HepG2 (cell line): ENCODE data around the gene RGS7. TPM values are rescaled to one million over a fixed set of nuclear protein-coding genes. Genes with fewer than 3 reads are reported as not detected.

Experiments
- ATAC-seq: fragments of 200-7000 bp; cut with Tn5 transposase; 3 replicates; pipeline ENCODE4 v1.9.1; 2020; ENCODE audit warnings: mild to moderate bottlenecking, moderate library complexity
- BruUV-seq: library from RNA; stranded (reverse); fragments of 400-500 nt; replicated peaks from 2 replicates; lab custom pipeline; 2021; lab: Mats Ljungman, UMichigan
- CTCF ChIA-PET: fragments of 300-600 bp; formaldehyde crosslinking; extraction: SDS; loops from one replicate; lab custom pipeline; 2021; ENCODE audit warnings: low total read pairs, inconsistent platforms, low intra/inter-chr PET ratio; lab: Yijun Ruan, JAX
- POLR2A ChIA-PET: fragments of 350-600 bp; sonication (Branson Sonifier 250); formaldehyde crosslinking; loops from one replicate; lab custom pipeline; 2020; ENCODE audit warnings: antibody characterized with exemption, inconsistent platforms; lab: Yijun Ruan, JAX
- DNase-seq: peaks from one replicate; pipeline ENCODE4 v3.0.0-alpha.2; 2015; ENCODE audit warnings: low spot score
- FAIRE-seq: peaks from 3 replicates; lab custom pipeline; 2011; peaks lifted over from hg19 to GRCh38; lab: Jason Lieb, UNC
- H2AFZ ChIP-seq: one replicate; pipeline ENCODE4 v1.6.1; 2011; ENCODE audit warnings: low read length, inconsistent platforms
- H3K27ac ChIP-seq: fragments of 300-600 bp; 3 replicates; pipeline ENCODE4 v1.8.0; 2011; ENCODE audit warnings: mixed run types, mild to moderate bottlenecking, mixed read lengths, low read length, inconsistent platforms; ENCODE audit not compliant: insufficient read depth; ENCODE audit errors: extremely low read length
- H3K27me3 ChIP-seq, 2 experiments: fragments of 200-600 bp in 1 of 2; 2 replicates in 1 of 2; 3 replicates in 1 of 2; pipeline versions ENCODE4 v1.6.0 to v1.8.0; 2011; ENCODE audit warnings: low read length in 2 of 2, mild to moderate bottlenecking in 2 of 2, moderate library complexity in 2 of 2, inconsistent platforms in 1 of 2; ENCODE audit not compliant: insufficient read depth in 2 of 2, control insufficient read depth in 1 of 2
- H3K36me3 ChIP-seq, 2 experiments: fragments of 200-600 bp in 1 of 2; replicated peaks in 1 of 2; 2 replicates in 1 of 2; 3 replicates in 1 of 2; pipeline versions ENCODE4 v1.5.1 to v1.8.0; 2011; ENCODE audit warnings: low read length in 2 of 2, inconsistent platforms in 1 of 2; ENCODE audit not compliant: insufficient read depth in 2 of 2, control insufficient read depth in 1 of 2
- H3K4me1 ChIP-seq: 2 replicates; pipeline ENCODE4 v1.5.1; 2012; ENCODE audit warnings: low read length, inconsistent platforms; ENCODE audit not compliant: insufficient read depth
- H3K4me2 ChIP-seq: 2 replicates; pipeline ENCODE4 v1.6.0; 2011; ENCODE audit warnings: low read depth, low read length, inconsistent platforms
- H3K4me3 ChIP-seq, 3 experiments: fragments of 200-600 bp in 1 of 3; sonication (generic), shearing (Covaris generic) in 1 of 3; replicated peaks in 1 of 3; 2 replicates each; pipeline ENCODE4 v1.5.1; 2011 to 2016; ENCODE audit warnings: low read length in 3 of 3, inconsistent platforms in 2 of 3, low read depth in 2 of 3, mild to moderate bottlenecking in 2 of 3, control low read depth in 1 of 3, mixed read lengths in 1 of 3; ENCODE audit not compliant: insufficient read depth in 1 of 3
- H3K79me2 ChIP-seq: one replicate; pipeline ENCODE4 v1.6.1; 2011; ENCODE audit warnings: low read length, inconsistent platforms; ENCODE audit not compliant: insufficient read depth
- H3K9ac ChIP-seq: 2 replicates; pipeline ENCODE4 v1.6.0; 2011; ENCODE audit warnings: mild to moderate bottlenecking, low read depth, low read length, inconsistent platforms; ENCODE audit not compliant: insufficient read depth
- H3K9me3 ChIP-seq: 2 replicates; pipeline ENCODE4 v1.5.1; 2012; ENCODE audit warnings: mild to moderate bottlenecking, low read length
- H4K20me1 ChIP-seq: 2 replicates; pipeline ENCODE4 v1.6.0; 2011; ENCODE audit warnings: inconsistent platforms, mild to moderate bottlenecking, low read length, moderate library complexity; ENCODE audit not compliant: insufficient read depth
- KDM4B ChIP-seq: sonication (generic); formaldehyde crosslinking; IDR thresholded peaks from 2 replicates; pipeline ENCODE4 v1.4.0; 2020; ENCODE audit warnings: missing genetic modification reagents
- NPAS2 ChIP-seq: sonication (generic); formaldehyde crosslinking; IDR thresholded peaks from 2 replicates; pipeline ENCODE4 v1.8.0; 2022; ENCODE audit warnings: mild to moderate bottlenecking, missing genetic modification reagents, borderline replicate concordance
- SYNCRIP ChIP-seq: fragments of 200-400 bp; formaldehyde crosslinking; IDR thresholded peaks from 2 replicates; pipeline ENCODE4 v1.6.1; 2018; ENCODE audit warnings: mild to moderate bottlenecking, low read depth, low read length; ENCODE audit not compliant: insufficient read depth
- ZBTB7B ChIP-seq: sonication (generic); formaldehyde crosslinking; IDR thresholded peaks from 2 replicates; pipeline ENCODE4 v1.4.0; 2020; ENCODE audit warnings: missing genetic modification reagents
- ZFP36L1 ChIP-seq: sonication (generic); formaldehyde crosslinking; IDR thresholded peaks from 2 replicates; pipeline ENCODE4 v1.8.0; 2022; ENCODE audit warnings: mild to moderate bottlenecking, missing genetic modification reagents, moderate library complexity
- ZNF260 ChIP-seq: sonication (generic); formaldehyde crosslinking; IDR thresholded peaks from 2 replicates; pipeline ENCODE4 v1.4.0; 2020; ENCODE audit warnings: missing genetic modification reagents, low read depth, mild to moderate bottlenecking, borderline replicate concordance
- WGBS: methylation state at CpG from one replicate; pipeline ENCODE4 v1.1.6; 2017; ENCODE audit warnings: low lambda C conversion rate; 5-methylcytosine and 5-hydroxymethylcytosine counted together
- in situ Hi-C: cut with HindIII; loops from 2 replicates; pipeline ENCODE4 v1.10.0; 2017; ENCODE audit warnings: low pct_unique_long_range_greater_than_20kb; ENCODE audit not compliant: extremely low pct_ligation_motif_present
- intact Hi-C: fragments of 100-400 bp; cut with micrococcal nuclease; formaldehyde crosslinking; loops from one replicate; pipeline ENCODE4 v1.10.0; 2022; ENCODE audit not compliant: unreplicated experiment
- polyA plus RNA-seq, 8 experiments: library from polyadenylated mRNA; depleted of rRNA in 3 of 8; stranded (reverse) in 7 of 8; unstranded in 1 of 8; fragments of >200 nt; fragmentation: Illumina TruSeq in 4 of 8; extraction: Trizol in 4 of 8; gene quantifications; 2 replicates each; pipeline versions ENCODE4 v1.2.1 to v1.2.3, GENCODE V29; 2011 to 2016; ENCODE audit warnings: low read depth in 4 of 8, missing spikeins in 1 of 8, mixed read lengths in 1 of 8; ENCODE audit not compliant: insufficient read depth in 1 of 8
- total RNA-seq, 5 experiments: library from RNA; depleted of rRNA; stranded (reverse); fragments of >200 nt; fragmentation: Illumina TruSeq; extraction: Trizol; gene quantifications; 2 replicates each; pipeline ENCODE4 v1.2.3, GENCODE V29; 2016; ENCODE audit warnings: low read depth in 1 of 5
- TF ChIP-seq, protein P1 (sequence below): sonication (generic); formaldehyde crosslinking; IDR thresholded peaks from 2 replicates; pipeline ENCODE4 v1.4.0; 2020; ENCODE audit warnings: mild to moderate bottlenecking, missing genetic modification reagents
- TF ChIP-seq, protein P2 (sequence below): sonication (generic); formaldehyde crosslinking; IDR thresholded peaks from 2 replicates; pipeline ENCODE4 v1.4.0; 2020; ENCODE audit warnings: missing genetic modification reagents
- TF ChIP-seq, protein P3 (sequence below): sonication (generic); formaldehyde crosslinking; IDR thresholded peaks from 2 replicates; pipeline ENCODE4 v1.4.0; 2020; ENCODE audit warnings: low read depth, mild to moderate bottlenecking, missing genetic modification reagents
- TF ChIP-seq, protein P4 (sequence below): IDR thresholded peaks from 2 replicates; pipeline ENCODE4 v1.6.1; 2012; ENCODE audit warnings: low read depth, low read length, improper control_type of control experiment

The RGS7 gene
- total and polyA plus RNA-seq, 2 of the 13 experiments (the other 11 are each of a cell fraction or from before 2014, with no cell fraction given) = not detected

- 3% methylated on average over 2 of the region's 2 CpGs for WGBS
- BruUV-seq = no TSS peak
- no peak overlapping the region for H3K4me3 ChIP-seq
- FAIRE-seq = no peak
- POLR2A ChIA-PET = no interaction called here
- CTCF ChIA-PET = no interaction called here
- no peaks in the 10 kb centered on the region for H3K4me1 ChIP-seq
- no peak for ATAC-seq
- no peak overlapping the region for H3K9ac ChIP-seq
- no peak for TF ChIP-seq KDM4B (CRISPR knock-in tag)
- no peak for TF ChIP-seq ZBTB7B (CRISPR knock-in tag)
- H3K27me3 ChIP-seq = no peaks in the 10 kb centered on the region
- intact Hi-C loops = no loop called here
- H3K4me2 ChIP-seq = no peak overlapping the region
- no peaks in the 10 kb centered on the region for H4K20me1 ChIP-seq
- no peak overlapping the region for H3K27ac ChIP-seq
- H3K79me2 ChIP-seq = no peaks in the 10 kb centered on the region
- in situ Hi-C loops = no loop called here
- H3K36me3 ChIP-seq = no peaks in the 10 kb centered on the region
- no peak overlapping the region for H2AFZ ChIP-seq
- H3K9me3 ChIP-seq = no peaks in the 10 kb centered on the region
- DNase-seq = no peak
Observed at GRCh38 chr1:240802271-240802670, 554.7 kb downstream of the RGS7 start.

DNA sequence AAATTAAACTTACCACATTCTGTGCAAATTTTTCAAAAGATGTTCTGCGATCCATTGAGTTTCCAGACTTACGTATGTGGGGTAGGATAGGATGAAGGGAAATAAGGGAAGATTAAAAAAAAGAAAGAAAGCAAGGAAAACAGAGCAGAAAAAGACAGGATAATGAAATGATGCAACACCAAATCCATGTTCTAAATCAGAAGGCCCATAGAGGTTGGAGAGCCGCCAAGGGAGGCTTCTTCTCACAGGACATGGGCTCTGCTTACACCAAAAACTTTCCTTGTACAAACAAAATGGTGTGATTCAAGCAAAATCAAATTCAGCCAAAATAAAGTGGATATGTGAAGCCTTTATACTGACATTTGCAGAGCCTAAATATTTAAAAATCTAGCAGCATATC is 555.6 kb downstream of the RGS7 start:
- Histone ChIP-seq H3K79me2 (no peaks in the 10 kb centered on the region), H3K9me3 (no peaks in the 10 kb centered on the region), H4K20me1 (no peaks in the 10 kb centered on the region), H3K27me3 (no peaks in the 10 kb centered on the region), H3K4me3 (no peak overlapping the region), H2AFZ (no peak overlapping the region), H3K27ac (no peak overlapping the region), H3K4me1 (no peaks in the 10 kb centered on the region), H3K9ac (no peak overlapping the region), H3K36me3 (no peaks in the 10 kb centered on the region), H3K4me2 (no peak overlapping the region)
- in situ Hi-C loops = no loop called here
- intact Hi-C loops = no loop called here
- DNase-seq = no peak
- no peak for FAIRE-seq
- no TSS peak for BruUV-seq
- POLR2A ChIA-PET = no interaction called here
- no peak for ATAC-seq
- CTCF ChIA-PET = no interaction called here
- WGBS = 3% methylated on average over 3 of the region's 3 CpGs
- no peak for TF ChIP-seq NPAS2
- TF ChIP-seq, protein P1, sequence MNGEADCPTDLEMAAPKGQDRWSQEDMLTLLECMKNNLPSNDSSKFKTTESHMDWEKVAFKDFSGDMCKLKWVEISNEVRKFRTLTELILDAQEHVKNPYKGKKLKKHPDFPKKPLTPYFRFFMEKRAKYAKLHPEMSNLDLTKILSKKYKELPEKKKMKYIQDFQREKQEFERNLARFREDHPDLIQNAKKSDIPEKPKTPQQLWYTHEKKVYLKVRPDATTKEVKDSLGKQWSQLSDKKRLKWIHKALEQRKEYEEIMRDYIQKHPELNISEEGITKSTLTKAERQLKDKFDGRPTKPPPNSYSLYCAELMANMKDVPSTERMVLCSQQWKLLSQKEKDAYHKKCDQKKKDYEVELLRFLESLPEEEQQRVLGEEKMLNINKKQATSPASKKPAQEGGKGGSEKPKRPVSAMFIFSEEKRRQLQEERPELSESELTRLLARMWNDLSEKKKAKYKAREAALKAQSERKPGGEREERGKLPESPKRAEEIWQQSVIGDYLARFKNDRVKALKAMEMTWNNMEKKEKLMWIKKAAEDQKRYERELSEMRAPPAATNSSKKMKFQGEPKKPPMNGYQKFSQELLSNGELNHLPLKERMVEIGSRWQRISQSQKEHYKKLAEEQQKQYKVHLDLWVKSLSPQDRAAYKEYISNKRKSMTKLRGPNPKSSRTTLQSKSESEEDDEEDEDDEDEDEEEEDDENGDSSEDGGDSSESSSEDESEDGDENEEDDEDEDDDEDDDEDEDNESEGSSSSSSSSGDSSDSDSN (CRISPR knock-in tag) = no peak
- TF ChIP-seq, protein P2, sequence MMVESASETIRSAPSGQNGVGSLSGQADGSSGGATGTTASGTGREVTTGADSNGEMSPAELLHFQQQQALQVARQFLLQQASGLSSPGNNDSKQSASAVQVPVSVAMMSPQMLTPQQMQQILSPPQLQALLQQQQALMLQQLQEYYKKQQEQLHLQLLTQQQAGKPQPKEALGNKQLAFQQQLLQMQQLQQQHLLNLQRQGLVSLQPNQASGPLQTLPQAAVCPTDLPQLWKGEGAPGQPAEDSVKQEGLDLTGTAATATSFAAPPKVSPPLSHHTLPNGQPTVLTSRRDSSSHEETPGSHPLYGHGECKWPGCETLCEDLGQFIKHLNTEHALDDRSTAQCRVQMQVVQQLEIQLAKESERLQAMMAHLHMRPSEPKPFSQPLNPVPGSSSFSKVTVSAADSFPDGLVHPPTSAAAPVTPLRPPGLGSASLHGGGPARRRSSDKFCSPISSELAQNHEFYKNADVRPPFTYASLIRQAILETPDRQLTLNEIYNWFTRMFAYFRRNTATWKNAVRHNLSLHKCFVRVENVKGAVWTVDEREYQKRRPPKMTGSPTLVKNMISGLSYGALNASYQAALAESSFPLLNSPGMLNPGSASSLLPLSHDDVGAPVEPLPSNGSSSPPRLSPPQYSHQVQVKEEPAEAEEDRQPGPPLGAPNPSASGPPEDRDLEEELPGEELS (CRISPR knock-in tag) = no peak
- TF ChIP-seq, protein P3, sequence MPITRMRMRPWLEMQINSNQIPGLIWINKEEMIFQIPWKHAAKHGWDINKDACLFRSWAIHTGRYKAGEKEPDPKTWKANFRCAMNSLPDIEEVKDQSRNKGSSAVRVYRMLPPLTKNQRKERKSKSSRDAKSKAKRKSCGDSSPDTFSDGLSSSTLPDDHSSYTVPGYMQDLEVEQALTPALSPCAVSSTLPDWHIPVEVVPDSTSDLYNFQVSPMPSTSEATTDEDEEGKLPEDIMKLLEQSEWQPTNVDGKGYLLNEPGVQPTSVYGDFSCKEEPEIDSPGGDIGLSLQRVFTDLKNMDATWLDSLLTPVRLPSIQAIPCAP (CRISPR knock-in tag) = no peak
- no peak for TF ChIP-seq ZFP36L1 (CRISPR knock-in tag)
- TF ChIP-seq, protein P4, sequence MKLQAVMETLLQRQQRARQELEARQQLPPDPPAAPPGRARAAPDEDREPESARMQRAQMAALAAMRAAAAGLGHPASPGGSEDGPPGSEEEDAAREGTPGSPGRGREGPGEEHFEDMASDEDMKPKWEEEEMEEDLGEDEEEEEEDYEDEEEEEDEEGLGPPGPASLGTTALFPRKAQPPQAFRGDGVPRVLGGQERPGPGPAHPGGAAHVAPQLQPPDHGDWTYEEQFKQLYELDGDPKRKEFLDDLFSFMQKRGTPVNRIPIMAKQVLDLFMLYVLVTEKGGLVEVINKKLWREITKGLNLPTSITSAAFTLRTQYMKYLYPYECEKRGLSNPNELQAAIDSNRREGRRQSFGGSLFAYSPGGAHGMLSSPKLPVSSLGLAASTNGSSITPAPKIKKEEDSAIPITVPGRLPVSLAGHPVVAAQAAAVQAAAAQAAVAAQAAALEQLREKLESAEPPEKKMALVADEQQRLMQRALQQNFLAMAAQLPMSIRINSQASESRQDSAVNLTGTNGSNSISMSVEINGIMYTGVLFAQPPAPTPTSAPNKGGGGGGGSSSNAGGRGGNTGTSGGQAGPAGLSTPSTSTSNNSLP = no peak
- TF ChIP-seq ZNF260 = no peak
- TF ChIP-seq SYNCRIP = no peak
